Smooth muscle cell (in vitro differentiated cells): ENCODE data around the gene PARVB. TPM values are rescaled to one million over a fixed set of nuclear protein-coding genes. Genes with fewer than 3 reads are reported as not detected.

Experiments
- DNase-seq: peaks from one replicate; lab custom pipeline; 2025; ENCODE audit not compliant: unreplicated experiment; lab: John Stamatoyannopoulos, UW
- H2AFZ ChIP-seq: fragments of 200-600 bp; sonication (generic); 2 replicates; pipeline ENCODE4 v1.6.0; 2016; ENCODE audit warnings: antibody characterized with exemption, low read depth, mild to moderate bottlenecking
- H3F3A ChIP-seq: fragments of 200-600 bp; sonication (generic); 2 replicates; pipeline ENCODE4 v1.6.0; 2017; ENCODE audit warnings: antibody characterized with exemption, low read depth
- H3K27ac ChIP-seq: fragments of 200-600 bp; sonication (generic); 2 replicates; pipeline ENCODE4 v1.5.1; 2016; ENCODE audit warnings: low read depth, mild to moderate bottlenecking
- H3K27me3 ChIP-seq: fragments of 200-600 bp; sonication (generic); 2 replicates; pipeline ENCODE4 v1.6.1; 2016; ENCODE audit warnings: low read depth, mild to moderate bottlenecking
- H3K36me3 ChIP-seq: fragments of 200-600 bp; sonication (generic); 2 replicates; pipeline ENCODE4 v1.5.1; 2016; ENCODE audit warnings: low read depth
- H3K4me1 ChIP-seq: fragments of 200-600 bp; sonication (generic); 2 replicates; pipeline ENCODE4 v1.5.1; 2016; ENCODE audit warnings: low read depth
- H3K4me2 ChIP-seq: fragments of 200-600 bp; sonication (generic); 2 replicates; pipeline ENCODE4 v1.6.0; 2016; ENCODE audit warnings: mild to moderate bottlenecking
- H3K4me3 ChIP-seq: fragments of 200-600 bp; sonication (generic); 2 replicates; pipeline ENCODE4 v1.5.1; 2016; ENCODE audit warnings: mild to moderate bottlenecking
- H3K79me2 ChIP-seq: fragments of 200-600 bp; sonication (generic); 2 replicates; pipeline ENCODE4 v1.6.0; 2016; ENCODE audit warnings: low read depth, mild to moderate bottlenecking
- H3K9ac ChIP-seq: fragments of 200-600 bp; sonication (generic); 2 replicates; pipeline ENCODE4 v1.6.0; 2016; ENCODE audit warnings: low read depth
- H3K9me3 ChIP-seq: fragments of 200-600 bp; sonication (generic); replicated peaks from 2 replicates; pipeline ENCODE4 v1.5.1; 2016; ENCODE audit warnings: low read depth
- H4K20me1 ChIP-seq: fragments of 200-600 bp; sonication (generic); 2 replicates; pipeline ENCODE4 v1.6.0; 2016; ENCODE audit warnings: low read depth
- CTCF ChIP-seq: fragments of 200-600 bp; sonication (generic); IDR thresholded peaks from 2 replicates; pipeline ENCODE4 v1.5.1; 2017; ENCODE audit warnings: borderline replicate concordance, mild to moderate bottlenecking, antibody characterized with exemption; ENCODE audit not compliant: insufficient read depth, poor library complexity, severe bottlenecking
- WGBS: methylation state at CpG from one replicate; pipeline ENCODE4 v1.1.7; 2016; ENCODE audit warnings: low lambda C conversion rate; 5-methylcytosine and 5-hydroxymethylcytosine counted together
- polyA plus RNA-seq: library from polyadenylated mRNA; unstranded; fragments of >200 nt; fragmentation: Nextera tagmentation; extraction: Ambion mirVana; gene quantifications from 2 replicates; pipeline ENCODE4 v1.2.1, GENCODE V29; 2016
- total RNA-seq: library from RNA; depleted of rRNA; stranded (reverse); fragments of >200 nt; gene quantifications from 2 replicates; pipeline ENCODE4 v1.2.3, GENCODE V29; 2014

Gene PARVB
- total and polyA plus RNA-seq, 2 experiments from 2014 or later: 35.1 to 36.6 TPM

GRCh38 chr22:44158816-44159215, 134.7 kb downstream of the PARVB start:
- Histone ChIP-seq H3K4me3 (no peak overlapping the region), H3K9ac (no peak overlapping the region), H3K79me2 (no peaks in the 10 kb centered on the region), H3K4me2 (no peak overlapping the region), H3F3A (peaks cover 8% of the 10 kb centered on the region), H3K27ac (no peak overlapping the region), H4K20me1 (peaks cover 3% of the 10 kb centered on the region), H3K36me3 (no peaks in the 10 kb centered on the region), H3K9me3 (no peaks in the 10 kb centered on the region), H3K27me3 (no peaks in the 10 kb centered on the region), H3K4me1 (peaks cover 10% of the 10 kb centered on the region), H2AFZ (no peak overlapping the region)
- WGBS: 65% methylated on average over 8 of the region's 8 CpGs
- DNase-seq: no peak
- TF ChIP-seq CTCF: no peak

- 70% methylated on average over 7 of the region's 7 CpGs for WGBS
- H3K79me2 ChIP-seq: no peaks in the 10 kb centered on the region
- no peak overlapping the region for H3K4me3 ChIP-seq
- no peaks in the 10 kb centered on the region for H3K9me3 ChIP-seq
- no peak overlapping the region for H3K4me2 ChIP-seq
- no peaks in the 10 kb centered on the region for H3K27me3 ChIP-seq
- no peaks in the 10 kb centered on the region for H4K20me1 ChIP-seq
- H2AFZ ChIP-seq: no peak overlapping the region
- H3K4me1 ChIP-seq: peaks cover 10% of the 10 kb centered on the region
- TF ChIP-seq CTCF: no peak
- no peaks in the 10 kb centered on the region for H3K36me3 ChIP-seq
- DNase-seq: no peak
- H3K9ac ChIP-seq: no peak overlapping the region
- no peak overlapping the region for H3K27ac ChIP-seq
- H3F3A ChIP-seq: peaks cover 8% of the 10 kb centered on the region
Observed at GRCh38 chr22:44159221-44159620, 135.1 kb downstream of the PARVB start.

GRCh38 chr22:44159811-44160210, 135.7 kb downstream of the PARVB start:
- WGBS: 91% methylated on average over 7 of the region's 7 CpGs
- TF ChIP-seq CTCF: no peak

GRCh38 chr22:44160421-44160820, 136.3 kb downstream of the PARVB start:
- Histone ChIP-seq H3K4me3 (no peak overlapping the region), H3K9me3 (no peaks in the 10 kb centered on the region), H3F3A (peaks cover 8% of the 10 kb centered on the region), H4K20me1 (no peaks in the 10 kb centered on the region), H3K79me2 (no peaks in the 10 kb centered on the region), H3K4me2 (no peak overlapping the region), H3K4me1 (peaks cover 10% of the 10 kb centered on the region), H3K36me3 (no peaks in the 10 kb centered on the region), H3K27me3 (no peaks in the 10 kb centered on the region), H2AFZ (no peak overlapping the region), H3K9ac (no peak overlapping the region), H3K27ac (no peak overlapping the region)
- DNase-seq: no peak
- WGBS: 93% methylated on average over 5 of the region's 5 CpGs
- TF ChIP-seq CTCF: no peak

More at GRCh38 chr22:44159811-44160210, 135.7 kb downstream of the PARVB start:
- H3K9me3 ChIP-seq: no peaks in the 10 kb centered on the region
- H3K9ac ChIP-seq: no peak overlapping the region
- no peaks in the 10 kb centered on the region for H3K36me3 ChIP-seq
- H3F3A ChIP-seq: peaks cover 8% of the 10 kb centered on the region
- H3K79me2 ChIP-seq: no peaks in the 10 kb centered on the region
- no peak overlapping the region for H3K27ac ChIP-seq
- no peaks in the 10 kb centered on the region for H4K20me1 ChIP-seq
- H2AFZ ChIP-seq: no peak overlapping the region
- no peaks in the 10 kb centered on the region for H3K27me3 ChIP-seq
- no peak for DNase-seq
- H3K4me1 ChIP-seq: peaks cover 10% of the 10 kb centered on the region
- no peak overlapping the region for H3K4me3 ChIP-seq
- no peak overlapping the region for H3K4me2 ChIP-seq
